ENCODE results near the gene ATIC.

- no peak for TF ChIP-seq CTCF (IDR thresholded peaks at IDR 0.05)
- no peak for TF ChIP-seq POLR2A (IDR thresholded peaks at IDR 0.05)
Observed at GRCh38 chr2:215358312-215358845, 46.5 kb downstream of the ATIC start.

Measured in adrenal gland (tissue), 5 donors.